Measurements from ENCODE around the gene PRPF8.

GRCh38 chr17:1715803-1716075 is 31.1 kb upstream of the PRPF8 start:
- TF ChIP-seq POLR2A (IDR thresholded peaks at IDR 0.05): no peak
- TF ChIP-seq, protein P1, sequence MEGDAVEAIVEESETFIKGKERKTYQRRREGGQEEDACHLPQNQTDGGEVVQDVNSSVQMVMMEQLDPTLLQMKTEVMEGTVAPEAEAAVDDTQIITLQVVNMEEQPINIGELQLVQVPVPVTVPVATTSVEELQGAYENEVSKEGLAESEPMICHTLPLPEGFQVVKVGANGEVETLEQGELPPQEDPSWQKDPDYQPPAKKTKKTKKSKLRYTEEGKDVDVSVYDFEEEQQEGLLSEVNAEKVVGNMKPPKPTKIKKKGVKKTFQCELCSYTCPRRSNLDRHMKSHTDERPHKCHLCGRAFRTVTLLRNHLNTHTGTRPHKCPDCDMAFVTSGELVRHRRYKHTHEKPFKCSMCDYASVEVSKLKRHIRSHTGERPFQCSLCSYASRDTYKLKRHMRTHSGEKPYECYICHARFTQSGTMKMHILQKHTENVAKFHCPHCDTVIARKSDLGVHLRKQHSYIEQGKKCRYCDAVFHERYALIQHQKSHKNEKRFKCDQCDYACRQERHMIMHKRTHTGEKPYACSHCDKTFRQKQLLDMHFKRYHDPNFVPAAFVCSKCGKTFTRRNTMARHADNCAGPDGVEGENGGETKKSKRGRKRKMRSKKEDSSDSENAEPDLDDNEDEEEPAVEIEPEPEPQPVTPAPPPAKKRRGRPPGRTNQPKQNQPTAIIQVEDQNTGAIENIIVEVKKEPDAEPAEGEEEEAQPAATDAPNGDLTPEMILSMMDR (IDR thresholded peaks at IDR 0.05): no peak
